ENCODE measurements around the gene DHX8.
A peak's percentile ranks its signal among the peaks of the same experiment; 100 is the strongest.

DHX8 gene

DNA sequence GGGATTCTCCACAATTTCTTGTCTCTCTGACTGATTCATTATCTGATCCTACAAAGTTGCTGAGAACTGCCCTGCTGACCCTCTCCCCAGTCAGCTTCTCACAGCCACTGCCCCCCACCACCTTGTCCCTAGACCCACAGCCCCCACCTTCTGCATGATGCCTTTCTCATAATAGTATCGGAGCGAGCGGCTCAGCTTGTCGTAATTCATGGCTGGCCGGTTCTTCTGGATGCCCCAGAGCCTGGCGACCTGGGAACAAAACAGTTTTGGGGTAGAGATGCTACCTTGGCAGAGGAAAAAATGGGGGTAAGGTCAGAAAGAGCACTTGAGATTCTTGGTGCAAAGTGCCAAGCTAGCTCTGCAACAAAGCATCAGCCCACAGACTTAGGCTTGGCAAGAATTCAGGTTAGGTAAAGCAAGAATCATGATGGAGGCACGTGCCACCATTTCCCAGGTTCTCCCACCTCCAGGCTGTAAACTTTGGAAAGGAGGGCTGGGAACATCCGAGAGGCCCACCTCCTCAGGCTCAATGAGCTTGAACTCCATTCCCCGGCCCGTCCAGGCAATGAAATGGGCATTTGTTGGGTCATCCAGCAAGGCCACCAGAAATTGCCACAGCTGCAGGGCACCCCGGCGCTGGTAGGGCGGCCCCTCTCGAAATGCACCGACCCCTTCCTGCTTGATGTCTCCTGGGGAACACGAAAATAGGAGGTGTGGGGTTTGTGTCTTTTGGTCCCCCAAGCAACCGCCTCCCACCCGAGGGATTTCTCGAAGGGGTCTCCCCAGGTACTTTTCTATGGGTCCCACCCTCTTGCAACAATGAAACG, 45.4 kb downstream of the DHX8 start:
- Mint-ChIP-seq H3K27me3 (no peaks in the 10 kb centered on the region), H3K9me3 (no peaks in the 10 kb centered on the region), H3K4me1 (peaks cover 6% of the 10 kb centered on the region), H3K4me3 (no peak overlapping the region), H3K27ac (no peak overlapping the region)
- no peak for DNase-seq
- no peak for ATAC-seq

DNA sequence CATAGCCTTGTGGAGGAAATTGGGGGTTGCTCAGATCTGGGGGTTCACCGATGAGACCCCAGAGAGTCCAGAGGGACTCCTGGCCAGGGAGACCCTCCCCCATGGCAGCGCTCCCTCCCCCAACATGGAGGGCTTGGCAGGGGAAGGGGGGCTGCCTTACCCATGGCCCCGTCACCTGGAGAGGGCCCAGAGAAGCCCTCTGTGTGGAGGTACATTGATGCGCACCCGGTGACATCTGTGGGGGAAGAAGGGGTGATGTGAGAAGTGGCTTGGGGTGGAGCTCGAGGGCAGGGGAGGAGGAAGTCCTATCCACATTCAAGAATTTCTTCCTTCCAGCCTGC, 46.1 kb downstream of the DHX8 start:
- ATAC-seq = no peak
- peak overlapping the region in 1 of 2 donors; percentile 79 for H3K27ac Mint-ChIP-seq

DNA sequence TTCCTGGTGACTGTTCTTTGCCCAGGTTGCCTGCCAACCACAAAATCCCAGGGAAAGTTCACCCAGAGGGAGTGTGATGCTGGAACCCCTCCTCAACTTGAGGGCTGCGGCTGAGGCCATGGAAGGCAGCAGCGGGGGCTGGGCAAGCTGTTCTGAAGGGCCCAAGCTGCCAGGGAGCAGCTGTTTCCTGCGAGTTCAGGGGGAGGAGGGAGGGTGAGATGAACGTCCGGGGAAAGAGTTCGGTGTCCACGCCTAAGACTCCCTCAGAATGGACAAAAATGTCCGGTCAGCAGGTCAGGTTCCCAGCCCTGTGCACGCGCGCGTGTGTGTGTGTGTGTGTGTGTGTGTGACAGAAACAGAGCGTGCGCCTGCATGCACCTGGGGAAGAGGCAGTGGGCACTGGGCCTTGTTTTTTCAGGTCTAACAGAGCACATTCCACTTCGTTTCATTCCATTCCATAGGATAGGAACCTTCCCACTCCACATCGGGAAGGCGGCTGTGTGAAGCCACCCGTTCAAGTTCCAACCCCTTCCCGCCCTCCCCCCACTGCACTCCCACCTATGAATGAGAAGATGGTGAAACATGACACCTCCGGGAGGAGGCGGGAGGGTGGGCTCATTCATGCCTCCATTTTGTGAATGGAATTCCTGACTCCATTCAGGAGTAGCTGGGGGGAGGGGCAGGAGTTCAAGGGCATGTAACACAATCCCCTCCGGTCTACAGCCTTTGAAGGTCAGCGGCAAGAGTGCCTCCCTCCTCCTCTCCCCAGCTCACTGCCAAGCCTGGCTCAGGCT, 46.7 kb downstream of the DHX8 start:
- no peaks in the 10 kb centered on the region for H3K9me3 Mint-ChIP-seq
- DNase-seq = no peak
- H3K4me1 Mint-ChIP-seq = peaks cover 6% of the 10 kb centered on the region
- H3K4me3 Mint-ChIP-seq = no peak overlapping the region
- H3K27ac Mint-ChIP-seq = no peak overlapping the region
- H3K27me3 Mint-ChIP-seq = no peaks in the 10 kb centered on the region
- ATAC-seq = no peak

More for the DNA sequence above, 46.1 kb downstream of the DHX8 start:
- H3K27me3 Mint-ChIP-seq = no peaks in the 10 kb centered on the region
- H3K4me3 Mint-ChIP-seq = no peak overlapping the region
- peaks cover 6% of the 10 kb centered on the region for H3K4me1 Mint-ChIP-seq
- no peaks in the 10 kb centered on the region for H3K9me3 Mint-ChIP-seq
- DNase-seq = no peak

DNA sequence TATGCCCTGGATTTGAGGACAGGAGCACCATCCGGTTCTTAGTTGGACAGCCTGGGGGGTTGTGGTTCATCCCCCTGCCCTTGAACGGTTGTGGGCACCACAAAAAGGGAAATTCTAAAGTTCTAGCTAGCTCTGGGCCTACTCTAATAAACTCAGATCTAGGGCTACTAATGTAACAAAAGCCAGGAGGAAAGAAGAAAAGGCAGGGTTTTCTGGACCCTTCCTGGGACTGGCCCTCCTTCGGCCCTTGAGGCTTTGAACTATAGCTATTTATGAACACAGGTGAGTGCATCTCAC, 47.3 kb downstream of the DHX8 start:
- peaks cover 9% of the 10 kb centered on the region for H3K4me1 Mint-ChIP-seq
- ATAC-seq (no peak), DNase-seq (no peak)
- H3K27me3 Mint-ChIP-seq = no peaks in the 10 kb centered on the region
- no peaks in the 10 kb centered on the region for H3K9me3 Mint-ChIP-seq
- no peak overlapping the region for H3K4me3 Mint-ChIP-seq
- H3K27ac Mint-ChIP-seq = peak overlapping the region in 1 of 2 donors; percentile 6

DNA sequence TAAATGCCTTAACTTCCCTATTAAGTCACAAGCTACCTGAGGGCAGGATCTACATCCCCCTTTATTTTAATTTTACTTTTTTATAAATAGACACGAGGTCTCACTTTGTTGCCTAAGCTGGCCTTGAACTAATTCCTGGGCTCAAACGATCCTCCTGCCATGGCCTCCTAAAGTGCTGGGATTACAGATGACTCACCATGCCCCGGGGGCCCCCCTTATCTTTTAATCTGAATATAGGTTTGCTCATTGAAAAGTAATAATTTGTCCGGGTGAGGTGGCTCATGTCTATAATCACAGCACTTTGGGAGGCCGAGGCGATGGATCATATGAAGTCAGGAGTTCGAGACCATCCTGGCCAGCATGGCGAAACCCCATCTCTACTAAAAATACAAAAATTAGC, 48.2 kb downstream of the DHX8 start:
- Mint-ChIP-seq H3K9me3 (no peaks in the 10 kb centered on the region), H3K27ac (no peak overlapping the region), H3K4me1 (peaks cover 15% of the 10 kb centered on the region), H3K4me3 (no peak overlapping the region), H3K27me3 (no peaks in the 10 kb centered on the region)
- DNase-seq (no peak), ATAC-seq (no peak)

DNA sequence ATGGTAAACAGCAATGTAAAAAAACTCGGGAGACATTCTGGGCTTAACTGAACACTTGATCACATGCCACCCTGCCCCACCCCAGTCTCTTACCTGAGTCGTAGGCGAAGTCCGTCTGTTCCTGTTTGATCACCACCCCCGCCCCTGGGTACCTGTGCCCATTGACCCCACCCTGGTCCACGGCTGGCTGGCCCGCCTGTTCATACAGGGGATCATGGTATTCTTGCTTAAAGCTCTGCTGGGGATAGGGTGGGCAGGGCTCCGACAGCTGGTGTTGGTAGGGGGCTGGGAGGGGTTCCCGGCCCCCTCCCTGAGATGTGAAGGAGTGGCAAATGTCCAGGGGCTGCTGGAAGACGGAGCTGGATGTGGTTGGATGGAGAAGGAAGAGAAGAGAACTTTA, 48.8 kb downstream of the DHX8 start:
- no peak overlapping the region for H3K27ac Mint-ChIP-seq
- H3K4me3 Mint-ChIP-seq = no peak overlapping the region
- H3K9me3 Mint-ChIP-seq = no peaks in the 10 kb centered on the region
- no peak for DNase-seq
- no peak for ATAC-seq
- peaks cover 15% of the 10 kb centered on the region for H3K4me1 Mint-ChIP-seq
- H3K27me3 Mint-ChIP-seq = no peaks in the 10 kb centered on the region

DNA sequence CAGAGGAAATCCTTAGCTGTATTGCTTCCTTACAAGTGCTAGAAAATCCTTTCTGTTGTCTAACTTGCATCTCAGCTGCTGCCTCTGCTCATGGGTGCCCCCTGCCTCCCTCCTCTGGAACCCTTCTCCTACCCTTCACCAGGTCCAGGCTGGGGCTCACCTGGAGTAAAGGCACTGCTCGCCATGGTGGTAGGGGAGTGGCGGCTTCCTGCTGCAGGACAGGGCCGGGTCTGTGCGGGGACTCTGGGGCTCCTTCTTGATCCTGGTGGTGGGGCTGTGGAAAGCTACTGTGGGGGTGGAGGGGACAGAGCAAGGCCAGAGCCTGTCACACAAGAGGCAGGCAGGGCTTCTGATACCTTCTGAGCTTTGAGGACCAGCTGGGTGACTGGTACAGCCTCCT, 49.9 kb downstream of the DHX8 start:
- peaks cover 15% of the 10 kb centered on the region for H3K4me1 Mint-ChIP-seq
- peak overlapping the region in 1 of 2 donors; percentile 15 for H3K27ac Mint-ChIP-seq
- H3K9me3 Mint-ChIP-seq = no peaks in the 10 kb centered on the region
- H3K4me3 Mint-ChIP-seq = no peak overlapping the region
- ATAC-seq (no peak), DNase-seq (no peak)
- no peaks in the 10 kb centered on the region for H3K27me3 Mint-ChIP-seq

DNA sequence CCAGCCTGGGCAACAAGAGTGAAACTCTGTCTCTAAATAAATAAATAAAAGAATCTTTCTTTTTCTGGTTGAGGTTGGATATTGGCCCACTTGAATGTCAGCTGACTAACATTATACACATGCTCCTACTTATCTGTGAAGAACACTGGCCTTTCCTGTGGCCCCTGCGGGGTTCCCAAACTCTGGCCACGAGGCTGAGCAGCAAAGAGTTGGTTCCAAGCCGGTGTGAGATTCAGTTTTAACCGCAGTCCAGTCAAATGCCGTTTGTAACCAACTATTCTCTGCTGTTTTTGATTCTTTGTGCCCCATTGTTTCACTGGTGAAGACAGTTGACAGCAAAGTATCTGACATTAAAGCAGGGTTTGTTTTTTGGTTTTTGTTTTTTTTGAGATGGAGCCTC, 51.1 kb downstream of the DHX8 start:
- no peaks in the 10 kb centered on the region for H3K27me3 Mint-ChIP-seq
- no peak for ATAC-seq
- DNase-seq = no peak
- no peak overlapping the region for H3K4me3 Mint-ChIP-seq
- peaks cover 11% of the 10 kb centered on the region for H3K4me1 Mint-ChIP-seq
- no peaks in the 10 kb centered on the region for H3K9me3 Mint-ChIP-seq
- H3K27ac Mint-ChIP-seq = no peak overlapping the region

DNA sequence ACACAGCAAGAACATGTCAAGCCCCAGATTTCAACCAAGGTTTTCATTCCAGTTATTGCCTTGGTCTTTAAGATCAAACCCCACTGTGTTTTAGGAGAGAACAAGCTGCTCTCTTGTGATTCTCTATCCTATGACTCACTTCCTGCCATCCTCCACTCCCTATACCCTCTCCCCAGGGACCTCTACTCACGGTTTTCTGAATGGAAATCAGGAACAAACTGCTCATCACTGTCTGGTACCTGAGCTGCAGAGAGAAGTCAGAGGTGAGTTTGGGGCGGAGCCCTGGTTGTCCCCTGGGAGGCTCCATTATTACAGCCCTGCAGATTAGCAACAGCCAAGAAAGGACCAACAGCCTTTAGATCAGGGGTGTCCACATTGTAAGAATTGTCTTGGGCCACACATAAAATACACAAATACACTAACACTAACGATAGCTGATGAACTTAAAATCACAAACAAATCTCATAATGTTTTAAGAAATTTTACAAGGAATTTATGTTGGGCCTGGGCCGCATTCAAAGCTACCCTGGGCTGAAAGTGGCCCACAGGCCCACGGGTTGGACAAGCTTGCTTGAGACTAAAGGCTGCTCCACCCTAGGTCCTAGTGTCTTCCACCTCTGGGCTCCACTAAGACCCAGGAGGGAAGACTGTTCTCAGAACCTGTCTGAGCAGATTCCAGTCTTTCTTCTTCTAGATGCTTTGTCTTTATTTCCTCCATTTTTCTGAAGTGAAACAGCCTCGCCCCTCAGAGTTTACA, 52.6 kb downstream of the DHX8 start:
- ATAC-seq (no peak), DNase-seq (no peak)
- H3K4me1 Mint-ChIP-seq = peaks cover 9% of the 10 kb centered on the region
- H3K4me3 Mint-ChIP-seq = no peak overlapping the region
- no peaks in the 10 kb centered on the region for H3K9me3 Mint-ChIP-seq
- H3K27me3 Mint-ChIP-seq = no peaks in the 10 kb centered on the region
- H3K27ac Mint-ChIP-seq = no peak overlapping the region

DNA sequence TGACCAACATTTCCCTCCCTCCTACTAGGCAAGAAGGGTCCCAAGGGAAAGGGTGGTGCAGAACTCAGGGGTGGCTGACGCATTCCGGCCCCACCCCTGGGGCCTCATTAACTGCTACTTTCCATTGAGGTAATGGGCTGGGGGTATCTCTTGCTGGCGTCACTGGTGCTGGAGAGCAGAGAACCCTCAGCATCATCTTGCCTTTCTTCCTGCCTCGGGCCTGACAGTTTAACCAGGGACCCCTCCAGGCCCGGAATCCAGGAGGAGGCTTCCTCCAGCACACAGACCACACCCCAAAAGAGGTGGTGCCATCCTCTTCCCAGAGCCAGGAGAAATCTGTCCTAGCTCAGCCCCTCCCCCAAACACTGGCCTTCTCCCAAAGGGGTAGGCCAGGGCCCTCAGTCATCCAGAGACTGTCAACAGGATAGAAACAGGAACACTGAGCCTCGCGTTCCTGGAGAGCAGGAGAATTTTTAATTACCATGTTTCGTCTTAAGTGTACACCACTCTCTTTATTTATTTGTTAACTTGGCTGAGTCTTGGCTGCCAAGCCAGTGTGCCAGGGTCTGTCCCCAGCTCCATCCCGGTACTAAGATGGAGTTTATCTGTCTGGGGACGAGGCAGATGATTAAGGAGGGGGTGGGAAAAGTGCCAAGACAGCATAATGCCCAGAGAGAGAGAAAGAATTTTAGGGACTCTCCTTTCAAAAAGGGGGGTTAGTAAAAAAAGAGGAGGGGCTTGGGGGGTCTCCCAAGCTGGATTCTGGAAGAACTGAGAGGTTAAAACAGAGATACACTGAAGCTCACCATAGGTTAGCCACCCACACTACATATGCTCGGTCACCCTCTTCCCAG, 57.3 kb downstream of the DHX8 start:
- Mint-ChIP-seq H3K4me1 (peaks cover 19% of the 10 kb centered on the region), H3K4me3 (no peak overlapping the region), H3K9me3 (no peaks in the 10 kb centered on the region), H3K27ac (peak overlapping the region in 1 of 2 donors; percentile 80), H3K27me3 (peaks cover 35% of the 10 kb centered on the region)
- ATAC-seq = no peak
- DNase-seq = no peak

DNA sequence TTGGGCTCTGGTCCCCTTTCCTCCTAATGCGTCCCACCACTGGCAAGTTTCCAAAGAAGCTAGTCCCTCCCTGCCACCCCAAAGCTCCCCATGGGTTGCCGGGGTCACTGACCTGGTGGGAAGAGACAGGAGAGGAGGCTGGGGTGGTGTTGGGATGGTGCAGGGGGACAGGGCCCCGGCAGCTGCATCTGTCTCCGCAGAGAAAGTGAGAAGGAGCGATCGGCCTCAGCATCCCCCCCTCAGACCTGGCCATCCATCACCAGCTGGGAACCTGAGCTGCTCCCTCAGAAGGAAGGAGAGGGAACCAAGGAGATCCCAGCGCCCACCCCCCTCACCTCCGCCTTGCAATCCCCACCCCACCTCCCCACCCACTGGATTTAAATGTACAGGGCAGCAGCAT, 59.1 kb downstream of the DHX8 start:
- no peak overlapping the region for H3K4me3 Mint-ChIP-seq
- H3K27ac Mint-ChIP-seq = no peak overlapping the region
- DNase-seq (no peak), ATAC-seq (no peak)
- no peaks in the 10 kb centered on the region for H3K9me3 Mint-ChIP-seq
- H3K27me3 Mint-ChIP-seq = peaks cover 51% of the 10 kb centered on the region
- peaks cover 26% of the 10 kb centered on the region for H3K4me1 Mint-ChIP-seq

DNA sequence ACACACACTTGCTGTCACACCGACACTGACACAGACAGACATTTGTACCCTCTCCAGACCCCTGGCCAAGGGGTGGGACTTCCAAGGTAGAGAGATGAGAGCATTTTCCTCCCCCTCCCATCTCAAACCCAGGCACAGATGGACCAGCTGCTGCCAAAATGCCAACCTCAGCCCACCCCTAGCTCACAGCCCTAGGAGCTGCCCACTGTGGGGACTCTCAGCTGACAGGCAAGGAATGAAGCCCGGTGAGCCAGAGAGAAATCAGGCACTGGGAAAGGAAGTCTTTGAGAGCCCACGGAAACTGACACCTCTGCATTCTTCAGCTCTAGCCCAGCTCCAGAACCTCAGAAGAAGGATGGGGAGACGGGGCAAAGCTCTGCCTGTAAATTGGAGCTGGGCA, 59.5 kb downstream of the DHX8 start:
- Mint-ChIP-seq H3K27ac (no peak overlapping the region), H3K4me1 (peaks cover 26% of the 10 kb centered on the region), H3K27me3 (peaks cover 55% of the 10 kb centered on the region), H3K9me3 (no peaks in the 10 kb centered on the region), H3K4me3 (no peak overlapping the region)
- DNase-seq (no peak), ATAC-seq (no peak)

DNA sequence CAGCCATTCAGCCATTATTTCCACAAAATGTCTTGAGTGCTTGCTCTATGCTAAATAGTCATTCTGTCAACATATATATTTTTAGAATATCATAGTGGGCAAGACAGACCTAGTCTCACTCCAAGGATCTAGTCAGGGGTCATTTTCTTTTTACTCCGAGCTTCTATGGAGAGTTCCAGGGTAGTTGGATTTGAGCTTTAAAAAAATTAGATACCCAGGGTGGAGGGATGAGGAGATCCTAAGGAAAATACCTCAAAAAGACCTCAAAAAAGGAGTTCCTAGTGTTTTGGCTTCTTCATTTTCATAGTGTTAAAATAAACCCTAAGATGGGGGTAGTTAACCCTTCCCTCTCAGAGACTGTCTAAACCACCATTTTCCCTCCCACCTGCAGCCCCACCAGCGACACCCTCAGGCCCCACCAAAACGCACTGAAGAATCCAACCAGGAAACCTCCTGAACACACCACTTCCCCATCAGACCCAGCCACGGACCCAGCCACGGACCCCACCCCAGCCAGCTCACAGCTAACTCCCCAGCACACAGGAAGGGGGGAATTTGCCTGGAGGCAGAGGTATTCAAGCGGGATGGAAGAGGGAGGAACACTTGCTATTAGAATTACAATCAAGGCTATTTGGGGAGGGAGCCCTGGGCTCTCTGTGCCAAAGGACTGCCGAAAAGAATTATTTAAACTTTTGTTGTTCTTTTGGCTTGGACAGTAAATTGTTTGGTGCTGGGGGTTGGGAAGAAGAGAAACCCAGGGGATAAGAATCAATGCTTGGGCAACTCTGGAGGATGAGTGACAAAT, 60.2 kb downstream of the DHX8 start:
- Mint-ChIP-seq H3K27me3 (peaks cover 62% of the 10 kb centered on the region), H3K27ac (no peak overlapping the region), H3K4me3 (no peak overlapping the region), H3K9me3 (no peaks in the 10 kb centered on the region), H3K4me1 (peaks cover 26% of the 10 kb centered on the region)
- no peak for ATAC-seq
- DNase-seq = no peak

DNA sequence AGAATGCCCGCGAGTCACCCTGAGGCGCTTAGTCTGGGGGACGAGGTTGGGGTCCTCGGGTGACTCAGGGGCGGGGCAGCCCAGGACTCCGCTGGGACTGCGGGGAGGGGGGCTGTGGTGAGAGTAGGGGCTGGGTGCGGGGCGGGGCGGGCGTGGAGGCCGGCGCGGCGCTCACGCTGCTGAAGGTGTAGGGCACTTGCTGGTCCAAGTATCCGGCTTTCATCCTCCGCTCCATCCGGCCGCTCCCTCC, 61.5 kb downstream of the DHX8 start:
- peak overlapping the region; percentile 89 to 95 for H3K4me3 Mint-ChIP-seq
- ATAC-seq (peak; percentile 26), DNase-seq (peak; percentile 20 to 46)
- H3K27me3 Mint-ChIP-seq = peaks cover 73% of the 10 kb centered on the region
- peaks cover 26% of the 10 kb centered on the region for H3K4me1 Mint-ChIP-seq
- no peaks in the 10 kb centered on the region for H3K9me3 Mint-ChIP-seq
- peak overlapping the region in 1 of 2 donors; percentile 16 for H3K27ac Mint-ChIP-seq
